Activated CD8-positive, alpha-beta memory T cell treated with anti-CD3 and anti-CD28 coated beads for 4 hours (primary cell): ENCODE results near the gene DNAH12.
"Not testable (repeated sequence)": the region's sequence is repeated elsewhere in the genome, so short reads cannot be mapped to it uniquely, and the experiment has no call there.

ENCODE experiments used
- DNase-seq, 2 donors: peaks; one replicate each; pipeline ENCODE4 v3.0.0-alpha.2; 2020; ENCODE audit warnings: low read depth in 2 of 2

Gene DNAH12

DNA sequence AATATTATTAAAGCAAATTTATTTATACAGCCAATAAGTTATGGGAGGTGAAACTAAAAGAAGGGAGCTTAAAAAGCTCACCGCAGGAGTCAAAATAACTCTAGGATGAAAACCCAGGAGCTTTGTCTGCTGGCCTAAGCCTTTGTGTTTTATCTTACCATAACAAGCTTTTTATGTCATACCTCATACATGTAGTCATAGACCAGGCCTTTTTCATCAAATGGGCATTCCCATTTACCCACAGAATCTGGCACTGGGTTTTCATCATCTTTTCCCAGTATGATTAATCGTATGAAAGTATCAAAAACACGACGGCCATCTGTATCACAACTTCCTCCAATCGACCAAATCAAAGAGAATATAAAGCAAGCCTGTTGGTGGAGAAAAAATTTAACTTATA is 122.8 kb downstream of the DNAH12 start:
- no peak for DNase-seq

DNA sequence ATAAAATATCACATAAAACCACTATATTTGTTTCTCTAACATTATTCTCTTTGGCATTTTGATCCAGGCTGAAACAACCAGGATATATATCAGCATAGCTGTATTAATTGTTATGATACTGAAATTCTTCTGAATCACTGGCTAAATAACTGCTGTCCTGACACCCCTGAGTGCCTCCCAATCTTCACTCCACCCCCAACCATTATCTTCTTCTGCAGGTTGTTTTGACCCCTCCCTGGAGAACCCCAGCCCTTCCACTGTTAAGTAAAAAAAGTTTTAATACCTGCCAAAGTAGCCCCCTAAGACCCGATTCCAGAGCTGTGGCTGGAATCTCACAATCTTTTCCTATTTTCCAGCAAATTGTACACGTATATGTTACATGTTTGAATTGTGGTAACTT is 124.1 kb downstream of the DNAH12 start:
- no peak for DNase-seq

DNA sequence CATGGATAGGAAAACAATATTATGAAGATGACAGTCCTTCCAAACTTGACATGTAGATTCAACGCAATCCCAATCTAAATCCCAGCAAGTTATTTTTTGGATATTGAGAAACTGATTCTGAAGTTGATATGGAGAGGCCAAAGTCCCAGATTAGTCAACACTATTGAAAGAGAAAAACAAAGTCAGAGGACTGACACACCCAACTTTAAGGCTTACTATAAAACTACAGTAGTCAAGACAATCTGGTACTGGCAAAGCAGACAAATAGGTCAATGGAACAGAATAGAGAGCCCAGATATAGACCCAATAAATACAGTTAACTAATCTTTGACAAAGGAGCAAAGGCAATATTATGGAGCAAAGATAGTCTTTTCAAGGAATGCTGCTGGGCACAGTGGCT is 132.4 kb downstream of the DNAH12 start:
- no peak for DNase-seq

DNA sequence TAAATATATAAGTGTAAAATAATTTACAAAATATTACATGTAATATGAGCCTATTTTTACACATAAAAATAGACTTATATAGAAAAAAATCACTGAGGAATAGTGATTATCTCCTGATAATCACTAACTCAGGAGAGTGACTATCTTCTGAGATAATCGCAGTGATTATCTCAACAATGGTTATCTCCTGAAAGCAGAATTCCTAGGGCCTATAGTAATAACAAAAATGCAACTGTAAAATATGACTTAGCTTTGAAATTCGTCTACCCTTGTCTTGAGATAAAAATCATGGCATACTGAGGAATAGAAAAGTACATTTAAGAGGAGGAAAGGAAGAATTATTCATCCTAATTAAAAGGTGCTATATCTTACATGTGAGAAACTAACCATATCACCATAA is 134.7 kb downstream of the DNAH12 start:
- DNase-seq: no peak

DNA sequence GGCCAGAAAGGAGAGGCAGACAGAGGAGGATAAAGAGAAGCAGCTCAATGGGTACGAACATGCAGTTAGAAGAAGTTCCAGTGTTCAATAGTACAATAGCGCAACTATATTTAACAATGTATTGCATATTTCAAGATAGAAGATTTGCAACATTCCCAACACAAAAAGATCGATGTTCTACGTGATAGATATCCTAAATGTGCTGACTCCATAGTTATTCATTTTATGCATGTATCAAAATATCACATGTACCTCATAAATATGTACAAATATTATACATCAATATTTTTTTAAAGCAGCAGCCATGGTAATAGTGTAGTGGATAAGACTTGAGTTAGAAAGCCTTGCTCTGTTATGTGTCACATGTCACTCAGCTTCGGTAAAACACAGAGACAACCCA is 141.5 kb downstream of the DNAH12 start:
- no peak for DNase-seq

DNA sequence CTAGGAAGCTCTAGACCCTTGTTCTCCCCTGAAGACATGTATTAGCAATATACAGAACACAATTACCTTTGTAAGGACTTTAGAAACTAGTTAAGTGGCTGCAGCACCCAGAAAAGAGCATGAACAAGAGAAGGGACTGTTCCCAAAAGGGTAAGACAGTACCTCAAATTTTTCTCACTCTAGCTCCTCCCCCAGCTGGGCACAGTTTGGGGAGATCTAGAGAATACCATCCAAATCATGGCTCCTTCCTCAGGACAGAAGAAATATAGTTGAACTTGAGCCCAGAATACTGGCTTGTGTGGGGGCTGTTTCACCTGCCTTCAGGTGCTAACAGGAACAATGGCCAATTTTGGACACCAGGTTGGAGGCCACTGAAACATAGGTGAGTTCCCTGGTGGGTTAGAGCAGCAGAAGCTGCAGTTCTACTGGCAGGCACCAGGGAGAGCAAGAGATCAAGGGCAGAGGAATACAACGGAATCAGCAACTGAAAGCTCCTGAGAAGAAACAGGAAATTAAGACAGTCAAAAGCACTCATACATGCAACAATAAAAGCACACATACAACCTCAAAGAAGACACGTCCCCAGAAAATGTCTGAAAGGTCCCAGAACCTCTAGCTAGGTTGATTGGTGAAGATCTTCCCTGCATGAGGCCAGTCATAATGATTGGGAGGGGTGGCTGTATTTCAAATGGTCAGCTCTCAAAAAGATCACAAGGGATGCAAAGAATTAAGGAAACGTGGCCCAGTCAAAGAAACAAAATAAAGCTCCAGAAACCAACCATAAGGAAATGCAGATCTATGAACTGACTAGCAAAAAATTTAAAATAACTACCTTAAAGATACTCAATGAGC is 146.7 kb downstream of the DNAH12 start:
- peak; percentile 9 to 19 for DNase-seq

DNA sequence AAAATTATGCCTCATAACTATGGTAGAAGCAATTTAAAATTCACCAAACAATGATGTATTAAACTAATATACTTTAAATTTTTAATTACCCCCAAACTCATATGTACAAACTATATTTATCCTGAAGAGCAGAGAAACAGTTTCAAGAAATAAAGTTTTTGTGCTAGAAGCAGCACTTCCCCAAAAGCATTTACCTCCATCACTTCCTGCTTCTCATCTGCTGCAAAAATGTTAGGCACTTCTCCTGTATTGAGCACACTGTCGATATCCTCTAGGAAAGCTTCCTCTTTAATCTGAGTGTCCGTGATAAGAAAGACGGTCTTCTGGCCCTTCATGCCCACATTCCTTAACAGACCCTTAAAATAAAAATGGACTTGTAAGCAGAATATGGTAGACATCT is 150.2 kb downstream of the DNAH12 start:
- DNase-seq: no peak

DNA sequence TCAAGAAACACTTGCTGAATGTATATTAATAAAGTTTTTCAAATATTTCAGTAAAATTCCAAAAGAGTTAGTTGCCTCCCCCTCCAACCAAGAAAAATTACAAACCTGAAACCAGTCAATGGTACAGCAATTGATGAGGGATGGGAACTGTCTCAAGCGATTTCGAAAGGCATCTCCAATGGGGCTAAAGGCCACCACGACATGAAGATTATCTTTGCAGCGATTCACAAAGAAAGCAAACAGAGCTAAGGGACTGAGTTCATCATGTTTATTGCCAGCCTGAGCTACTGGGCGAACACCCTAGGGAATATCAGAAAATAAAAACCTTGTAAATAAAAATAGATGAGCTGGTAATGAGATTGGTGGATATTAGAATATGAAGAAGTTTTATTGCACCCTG is 152.4 kb downstream of the DNAH12 start:
- DNase-seq: no peak

DNA sequence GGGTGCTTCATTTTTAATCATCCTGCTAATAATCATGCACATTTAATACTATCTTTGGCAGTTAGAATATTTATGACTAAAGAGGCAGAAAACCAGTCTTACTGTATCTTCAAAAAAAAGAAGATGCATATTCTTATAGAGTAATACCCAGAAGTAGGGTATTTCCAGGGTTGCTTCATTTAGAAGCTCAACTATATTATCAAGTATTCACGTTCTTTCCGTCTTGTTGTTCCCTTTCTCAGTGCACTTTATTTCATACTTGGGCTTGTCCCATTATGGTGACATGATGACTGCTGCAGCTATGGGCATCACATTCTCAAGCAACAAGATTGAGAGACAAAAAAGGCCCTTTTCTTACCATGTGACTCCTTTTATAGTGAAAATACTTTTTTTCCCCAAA is 154.9 kb downstream of the DNAH12 start:
- no peak for DNase-seq

DNA sequence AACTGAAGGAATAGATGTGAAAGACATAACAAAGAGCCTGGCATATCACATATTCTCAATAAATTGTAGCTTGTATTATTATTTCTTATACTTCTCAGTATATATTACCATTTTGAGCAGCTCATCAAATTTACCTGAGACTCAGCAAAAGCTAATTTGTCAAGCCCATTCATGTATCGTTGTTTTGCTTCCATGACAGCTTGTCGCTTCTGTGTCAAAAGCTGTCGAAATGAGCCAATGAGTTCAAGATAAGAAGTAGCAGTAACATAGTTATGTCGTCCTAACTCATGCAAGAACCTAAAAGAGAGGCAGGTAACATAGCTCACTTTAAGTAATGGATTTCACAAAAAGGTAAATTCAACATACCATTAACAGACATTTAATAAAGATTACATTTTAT is 157.8 kb downstream of the DNAH12 start:
- DNase-seq: no peak

DNA sequence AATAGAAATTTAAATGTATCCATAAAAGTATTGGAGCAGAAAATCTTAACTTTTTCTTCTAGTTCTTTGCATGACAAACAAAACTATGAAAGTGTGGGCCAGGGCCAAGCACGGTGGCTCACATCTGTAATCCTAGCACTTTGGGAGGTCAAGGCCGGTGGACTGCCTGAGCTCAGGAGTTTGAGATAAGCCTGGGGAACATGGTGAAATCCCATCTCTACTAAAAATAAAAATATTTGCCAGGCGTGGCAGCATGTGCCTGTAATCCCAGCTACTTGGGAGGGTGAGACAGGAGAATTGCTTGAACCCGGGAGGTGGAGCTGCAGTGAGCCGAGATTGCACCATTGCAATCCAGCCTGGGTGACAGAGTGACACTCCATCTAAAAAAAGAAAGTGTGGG is 158.6 kb downstream of the DNAH12 start:
- no peak for DNase-seq

DNA sequence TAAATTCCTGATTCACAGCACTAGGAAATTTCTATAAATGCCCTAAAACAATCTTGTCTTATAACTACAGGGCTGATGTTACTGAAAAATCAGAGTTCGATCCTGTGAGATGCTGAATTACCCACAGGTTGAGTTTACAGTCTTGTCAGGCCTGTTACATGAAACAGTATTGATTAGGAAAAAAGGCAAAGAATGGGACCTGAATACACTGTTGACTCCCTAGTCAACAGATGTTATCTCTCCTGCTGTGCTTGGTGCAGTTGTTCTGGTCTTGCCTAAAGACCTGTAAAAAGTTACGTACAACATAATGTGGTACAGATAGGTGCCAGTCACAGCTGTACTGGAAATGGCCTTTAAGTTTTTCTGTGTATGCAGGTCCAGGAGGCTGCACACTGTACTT is 160.3 kb downstream of the DNAH12 start:
- no peak for DNase-seq

DNA sequence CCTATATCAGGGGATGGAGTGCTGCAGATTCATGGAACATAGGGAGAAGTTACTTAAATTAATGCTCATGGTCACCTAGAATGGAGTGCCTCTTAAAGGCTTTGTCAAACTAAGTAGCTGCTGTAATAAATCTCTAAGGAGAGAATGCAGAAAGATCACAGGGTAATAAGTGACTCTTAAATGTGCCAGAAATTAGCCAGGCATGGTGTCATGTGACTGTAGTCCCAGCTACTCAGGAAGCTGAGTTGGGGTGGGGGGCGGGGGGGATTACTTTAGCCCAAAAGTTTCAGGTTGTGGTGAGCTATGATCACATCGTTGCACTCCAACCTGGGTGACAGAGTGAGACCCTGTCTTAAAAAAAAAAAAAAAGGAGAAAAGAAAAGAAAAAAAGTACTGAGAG is 160.7 kb downstream of the DNAH12 start:
- no peak for DNase-seq

DNA sequence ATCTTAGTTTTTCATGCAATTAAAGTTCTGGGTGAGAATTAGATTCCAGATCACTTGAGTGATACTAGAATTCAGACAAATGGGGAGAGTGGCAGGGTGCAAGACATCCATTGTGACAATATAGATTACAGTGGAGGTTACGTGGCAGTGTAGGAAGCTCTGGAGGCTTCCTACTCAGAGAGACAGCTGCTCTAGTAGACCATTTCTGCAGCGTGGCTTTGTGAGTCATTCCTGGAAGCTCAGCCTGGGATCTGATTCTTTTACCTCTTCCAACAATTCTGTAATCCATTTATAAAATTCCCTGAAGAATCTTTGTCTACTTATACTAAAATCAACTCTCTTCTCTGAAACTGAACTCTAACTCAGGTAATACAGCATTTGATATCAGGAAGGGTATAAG is 161.2 kb downstream of the DNAH12 start:
- DNase-seq: no peak

DNA sequence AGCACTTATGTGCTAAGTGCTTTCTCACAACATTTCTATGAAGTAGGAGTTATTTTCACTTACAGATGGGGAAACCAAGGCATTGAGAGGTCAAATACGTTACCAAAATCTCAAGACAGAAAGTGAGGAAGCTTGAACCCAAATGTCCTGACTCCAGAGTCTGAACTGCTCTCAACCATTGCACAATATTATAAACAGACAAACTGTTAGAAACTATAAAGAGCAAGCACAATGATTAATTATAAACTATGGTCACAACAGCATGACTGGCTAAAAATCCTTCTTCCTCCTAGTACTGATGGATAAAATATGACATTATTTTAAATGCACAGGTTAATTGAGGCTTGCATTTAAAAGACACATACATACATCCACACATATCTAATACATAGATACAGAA is 173.8 kb downstream of the DNAH12 start:
- no peak for DNase-seq

DNA sequence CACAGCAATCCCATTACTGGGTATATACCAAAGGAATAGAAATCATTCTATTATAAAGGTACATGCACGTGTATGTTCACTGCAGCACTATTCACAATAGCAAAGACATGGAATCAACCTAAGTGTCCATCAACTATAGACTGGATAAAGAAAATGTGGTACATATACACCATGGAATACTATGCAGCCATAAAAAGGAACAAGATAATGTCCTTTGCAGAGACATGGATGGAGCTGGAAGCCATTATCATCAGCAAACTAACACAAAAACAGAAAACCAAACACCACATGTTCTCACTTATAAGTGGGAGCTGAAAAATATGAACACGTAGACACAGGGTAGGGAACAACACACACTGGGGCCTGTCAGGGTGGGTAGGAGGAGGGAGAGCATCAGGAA is 179.1 kb downstream of the DNAH12 start:
- not testable (repeated sequence) for DNase-seq

DNA sequence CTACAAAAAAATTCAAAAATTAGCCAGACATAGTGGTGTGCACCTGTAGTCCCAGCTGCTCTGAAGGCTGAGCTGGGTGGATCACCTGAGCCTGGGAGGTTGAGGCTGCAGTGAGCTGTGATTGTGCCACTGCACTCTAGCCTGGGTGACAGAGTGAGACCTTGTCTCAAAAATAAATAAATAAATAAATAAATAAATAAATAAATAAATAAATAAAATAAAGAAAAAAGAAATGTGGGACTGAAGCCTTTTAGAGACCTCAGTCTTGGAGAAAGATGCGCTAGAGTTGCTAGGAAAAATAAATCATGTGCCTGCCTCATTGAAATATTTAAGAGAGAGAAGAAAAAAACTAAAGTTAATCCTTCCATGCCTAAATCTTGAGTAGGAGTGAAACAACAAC is 187.9 kb downstream of the DNAH12 start:
- not testable (repeated sequence) for DNase-seq

DNA sequence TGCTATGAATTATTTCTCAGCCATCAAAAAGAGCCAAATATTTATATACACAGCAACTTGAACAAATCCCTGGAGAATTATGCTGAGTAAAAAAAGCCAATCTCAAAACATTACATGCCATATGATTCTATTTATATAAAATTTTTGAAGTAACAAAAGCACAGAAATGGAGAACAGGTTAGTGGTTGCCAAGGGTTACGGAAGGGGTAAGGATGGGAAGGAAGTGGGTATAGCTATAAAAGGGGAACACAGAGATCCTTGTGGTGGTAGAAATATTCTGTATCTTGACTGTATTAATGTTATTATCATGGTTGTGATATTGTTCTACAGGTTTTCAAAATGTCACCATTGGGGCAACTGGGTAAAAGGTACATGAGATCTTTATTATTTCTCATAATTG is 189.4 kb downstream of the DNAH12 start:
- no peak for DNase-seq

DNA sequence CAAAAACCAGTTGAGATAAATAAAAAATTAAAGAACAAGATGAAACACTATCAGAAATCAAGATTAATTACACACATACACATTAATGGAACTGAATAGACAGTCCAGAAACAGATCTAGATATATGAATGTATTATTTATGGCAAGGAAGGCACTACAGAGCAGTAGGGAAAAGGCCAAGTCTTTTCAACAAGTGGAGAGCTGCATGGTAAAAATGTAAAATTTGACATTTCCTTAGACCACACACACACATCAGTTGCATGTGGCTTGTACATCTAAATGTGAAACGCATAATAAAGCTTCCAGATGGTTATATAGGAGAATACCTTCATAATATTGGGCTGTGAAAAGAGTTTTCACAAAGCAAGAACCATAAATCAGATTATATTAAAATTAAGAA is 193.9 kb downstream of the DNAH12 start:
- no peak for DNase-seq

DNA sequence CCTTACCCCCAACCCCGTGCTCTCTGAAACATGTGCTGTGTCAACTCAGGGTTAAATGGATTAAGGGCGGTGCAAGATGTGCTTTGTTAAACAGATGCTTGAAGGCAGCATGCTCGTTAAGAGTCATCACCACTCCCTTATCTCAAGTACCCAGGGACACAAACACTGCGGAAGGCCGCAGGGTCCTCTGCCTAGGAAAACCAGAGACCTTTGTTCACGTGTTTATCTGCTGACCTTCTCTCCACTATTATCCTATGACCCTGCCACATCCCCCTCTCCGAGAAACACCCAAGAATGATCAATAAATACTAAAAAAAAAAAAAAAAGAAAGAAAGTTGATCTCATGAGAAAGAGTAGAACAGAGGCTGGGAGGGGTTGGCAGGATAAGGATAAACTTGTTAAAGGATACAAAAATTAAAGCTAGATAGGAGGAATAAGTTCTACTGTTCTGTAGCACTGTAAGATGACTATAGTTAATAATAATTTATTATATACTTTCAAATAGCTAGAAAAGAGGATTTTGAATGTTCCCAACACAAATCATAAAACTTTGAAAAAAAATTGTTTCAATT is 205.0 kb downstream of the DNAH12 start:
- not testable (repeated sequence) for DNase-seq

DNA sequence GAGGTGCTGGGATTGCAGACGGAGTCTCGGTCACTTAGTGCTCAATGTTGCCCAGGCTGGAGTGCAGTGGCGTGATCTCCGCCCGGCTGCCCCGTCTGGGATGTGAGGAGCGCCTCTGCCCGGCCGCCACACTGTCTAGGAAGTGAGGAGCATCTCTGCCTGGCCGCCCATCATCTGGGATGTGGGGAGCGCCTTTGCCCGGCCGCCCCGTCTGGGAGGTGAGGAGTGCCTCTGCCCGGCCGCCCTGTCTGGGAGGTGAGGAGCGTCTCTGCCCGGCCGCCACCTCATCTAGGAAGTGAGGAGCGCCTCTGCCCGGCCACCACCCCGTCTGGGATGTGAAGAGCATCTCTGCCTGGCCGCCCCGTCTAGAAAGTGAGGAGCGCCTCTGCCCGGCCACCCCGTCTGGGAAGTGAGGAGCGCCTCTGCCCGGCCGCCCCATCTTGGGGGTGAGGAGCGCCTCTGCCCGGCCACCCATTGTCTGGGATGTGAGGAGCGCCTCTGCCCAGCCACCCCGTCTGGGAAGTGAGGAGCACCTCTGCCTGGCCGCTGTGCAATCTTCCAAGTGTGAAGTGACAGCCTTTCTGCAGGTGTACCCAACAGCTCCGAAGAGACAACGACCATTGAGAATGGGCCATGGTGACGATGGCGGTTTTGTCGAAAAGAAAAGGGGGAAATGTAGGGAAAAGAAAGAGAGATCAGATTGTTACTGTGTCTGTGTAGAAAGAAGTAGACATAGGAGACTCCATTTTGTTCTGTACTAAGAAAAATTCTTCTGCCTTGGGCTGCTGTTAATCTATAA is 205.7 kb downstream of the DNAH12 start:
- not testable (repeated sequence) for DNase-seq

DNA sequence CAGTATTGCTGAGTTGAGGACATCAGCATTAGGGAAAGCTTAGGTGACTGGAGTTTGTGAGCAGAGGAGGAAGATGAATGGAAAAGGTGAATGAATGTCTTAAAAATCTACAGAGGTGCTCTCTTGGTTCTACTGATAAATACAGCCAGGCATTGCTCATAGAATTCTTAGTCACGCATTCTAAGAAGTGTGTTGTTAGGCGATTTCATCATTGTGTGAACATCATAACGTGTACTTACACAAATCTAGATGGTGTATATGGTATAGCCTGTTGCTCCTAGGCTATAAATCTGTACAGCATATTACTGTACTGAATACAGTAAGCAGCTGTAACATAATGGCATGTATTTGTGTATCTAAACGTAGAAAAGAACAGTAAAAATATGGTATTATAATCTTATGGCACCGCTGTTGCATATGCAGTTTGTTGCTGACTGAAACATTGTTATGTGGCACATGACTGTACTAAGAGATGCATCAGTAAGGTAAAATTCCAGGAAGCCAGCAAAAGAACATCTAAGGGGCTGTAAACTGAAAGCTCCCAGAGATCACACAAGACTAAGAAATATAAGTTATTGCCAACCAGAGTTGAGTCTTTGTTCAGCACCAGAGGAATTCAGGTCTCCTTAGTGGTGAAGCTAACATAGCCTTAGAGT is 208.7 kb downstream of the DNAH12 start:
- no peak for DNase-seq
